ENCODE results near the gene CSMD2.

CSMD2 gene

DNA sequence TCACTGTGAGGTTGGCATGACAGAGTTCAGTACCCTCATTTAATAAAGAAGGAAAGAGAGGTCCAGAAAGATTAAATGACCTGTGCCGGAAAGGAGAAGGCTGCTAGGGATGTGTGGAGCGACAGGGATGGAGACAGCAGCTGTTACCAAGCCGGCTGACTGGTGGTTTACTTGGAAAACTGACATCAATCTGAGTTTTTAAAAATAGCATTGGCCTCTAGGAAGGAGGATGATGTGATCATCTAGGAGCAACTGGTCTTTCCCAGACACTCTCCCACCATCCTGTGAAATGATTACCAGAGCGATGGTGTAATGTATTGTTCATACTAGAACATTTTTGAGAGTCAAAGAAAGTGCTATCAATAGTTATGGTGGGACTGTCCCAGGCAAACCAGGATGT is 538.2 kb downstream of the CSMD2 start:
- ATAC-seq (replicated peaks; ENCODE audit: extremely low read depth, poor library complexity, severe bottlenecking), result no peak
- Mint-ChIP-seq H3K27ac (ENCODE audit: low read depth) (no peak overlapping the region), H3K9me3 (no peaks in the 10 kb centered on the region), H3K4me3 (no peak overlapping the region), H3K4me1 (no peaks in the 10 kb centered on the region), H3K36me3 (ENCODE audit: insufficient read depth) (no peaks in the 10 kb centered on the region), H3K27me3 (peaks cover 48% of the 10 kb centered on the region)
- no peak for DNase-seq (ENCODE audit: low spot score in 2 of 2)

DNA sequence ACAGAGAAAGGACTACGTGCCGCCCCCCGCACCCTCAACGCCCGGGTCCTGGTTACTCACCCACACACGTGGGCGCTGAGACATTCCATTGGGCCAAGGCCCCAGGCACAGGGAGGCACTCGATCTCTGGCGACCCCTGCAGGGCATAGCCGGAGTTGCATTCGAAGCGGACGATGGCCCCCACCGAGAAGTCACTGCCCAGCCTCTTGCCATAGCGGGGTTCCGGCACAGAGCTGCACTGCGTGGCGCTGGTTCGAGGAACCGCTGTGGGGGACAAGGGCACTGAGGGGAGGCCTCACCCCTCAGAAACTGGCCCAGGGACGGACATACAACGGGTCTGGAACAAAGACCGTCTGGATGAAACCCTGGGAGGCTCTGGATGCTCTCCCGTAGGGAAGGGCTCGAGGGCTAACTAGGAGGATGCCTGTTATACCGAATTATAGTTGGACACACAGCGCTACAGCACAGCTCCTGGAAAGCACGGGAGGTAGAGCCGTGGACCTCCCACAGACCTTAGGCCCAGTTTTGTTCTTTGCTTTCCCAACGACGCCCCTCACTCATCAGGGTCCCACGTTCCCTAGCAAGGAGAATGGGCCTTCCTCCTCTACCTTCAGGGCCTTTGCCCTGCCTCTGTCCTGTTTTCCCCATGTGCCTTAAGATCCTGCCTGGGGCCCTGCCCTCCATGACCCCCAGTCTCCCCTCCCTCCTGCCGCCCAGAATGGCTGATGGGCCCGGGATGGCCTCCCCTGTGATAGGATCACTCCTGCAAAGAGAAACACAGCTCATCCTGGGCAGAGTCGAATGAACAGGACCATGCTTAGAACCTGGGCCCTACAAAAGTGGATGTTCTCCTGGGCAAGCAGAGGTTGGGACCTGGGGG is 539.8 kb downstream of the CSMD2 start:
- H3K9me3 Mint-ChIP-seq, result no peaks in the 10 kb centered on the region
- DNase-seq (ENCODE audit: low spot score in 2 of 2) (no peak), ATAC-seq (replicated peaks; ENCODE audit: extremely low read depth, poor library complexity, severe bottlenecking) (no peak)
- H3K36me3 Mint-ChIP-seq (ENCODE audit: insufficient read depth), result no peaks in the 10 kb centered on the region
- no peak overlapping the region for H3K4me3 Mint-ChIP-seq
- no peak overlapping the region for H3K27ac Mint-ChIP-seq (ENCODE audit: low read depth)
- H3K4me1 Mint-ChIP-seq, result no peaks in the 10 kb centered on the region
- H3K27me3 Mint-ChIP-seq, result peaks cover 41% of the 10 kb centered on the region

DNA sequence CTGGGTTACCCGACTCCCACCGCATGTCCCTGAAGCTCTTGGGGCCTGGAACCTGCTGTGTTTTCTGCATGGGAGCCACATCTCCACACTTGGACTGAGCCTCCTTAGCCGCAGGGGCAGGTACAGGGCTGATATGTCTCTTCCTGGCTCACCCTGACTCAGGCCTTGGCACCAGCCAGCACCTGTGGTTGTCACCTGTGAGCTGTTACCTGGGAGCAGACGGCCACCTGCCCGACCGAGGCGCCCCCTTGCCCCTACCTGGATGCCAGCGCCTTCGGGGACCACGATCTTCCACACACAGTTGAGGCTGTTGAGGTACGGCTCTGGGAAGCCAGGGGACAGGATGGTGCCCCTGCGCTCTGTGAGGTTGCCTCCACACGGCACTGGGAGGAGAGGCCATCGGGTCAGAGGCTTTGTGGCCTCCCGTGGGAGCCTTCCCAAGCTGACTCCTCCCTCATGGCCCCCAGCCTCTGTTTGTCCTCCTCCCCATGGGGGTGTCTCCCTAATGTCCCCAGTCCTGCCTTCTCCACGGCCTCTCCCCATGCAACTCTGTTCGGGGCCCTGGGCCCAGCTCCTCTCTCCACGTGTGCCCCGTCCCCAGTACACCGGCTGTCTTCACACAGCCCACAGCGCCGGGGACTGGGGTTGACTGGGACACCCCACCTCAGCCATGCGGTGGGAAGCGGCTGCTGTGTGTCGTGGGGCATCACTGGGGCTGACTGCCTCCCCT is 540.6 kb downstream of the CSMD2 start:
- H3K27me3 Mint-ChIP-seq, result peaks cover 41% of the 10 kb centered on the region
- no peak for DNase-seq (ENCODE audit: low spot score in 2 of 2)
- H3K4me1 Mint-ChIP-seq, result no peaks in the 10 kb centered on the region
- H3K36me3 Mint-ChIP-seq (ENCODE audit: insufficient read depth), result no peaks in the 10 kb centered on the region
- no peak overlapping the region for H3K27ac Mint-ChIP-seq (ENCODE audit: low read depth)
- H3K9me3 Mint-ChIP-seq, result no peaks in the 10 kb centered on the region
- ATAC-seq (replicated peaks; ENCODE audit: extremely low read depth, poor library complexity, severe bottlenecking), result no peak
- H3K4me3 Mint-ChIP-seq, result no peak overlapping the region

DNA sequence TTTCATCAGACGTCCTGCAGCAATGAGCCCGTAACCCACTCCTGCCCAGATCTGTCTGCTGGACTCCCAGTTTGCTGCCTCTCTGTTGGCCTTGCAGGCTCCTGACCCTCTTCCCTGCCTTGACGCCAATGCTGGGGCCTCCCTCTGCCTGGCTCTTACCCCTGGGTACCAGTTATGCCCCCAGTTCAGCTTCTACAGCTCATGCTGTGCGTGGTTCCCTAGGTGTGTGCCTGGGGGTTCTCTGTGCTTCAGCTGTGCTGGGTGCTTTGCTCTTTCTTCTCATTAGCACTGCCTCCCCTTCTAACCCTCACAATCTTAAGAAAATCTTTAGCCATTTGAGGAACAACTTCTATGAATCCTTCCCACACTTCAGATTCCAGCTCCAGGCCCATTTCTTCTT is 541.2 kb downstream of the CSMD2 start:
- no peaks in the 10 kb centered on the region for H3K4me1 Mint-ChIP-seq
- no peak for ATAC-seq (replicated peaks; ENCODE audit: extremely low read depth, poor library complexity, severe bottlenecking)
- H3K4me3 Mint-ChIP-seq, result no peak overlapping the region
- no peaks in the 10 kb centered on the region for H3K36me3 Mint-ChIP-seq (ENCODE audit: insufficient read depth)
- DNase-seq (ENCODE audit: low spot score in 2 of 2), result no peak
- H3K27me3 Mint-ChIP-seq, result peaks cover 47% of the 10 kb centered on the region
- no peak overlapping the region for H3K27ac Mint-ChIP-seq (ENCODE audit: low read depth)
- H3K9me3 Mint-ChIP-seq, result no peaks in the 10 kb centered on the region

- DNase-seq (ENCODE audit: low spot score in 2 of 2), result no peak
- Mint-ChIP-seq H3K27me3 (peaks cover 49% of the 10 kb centered on the region), H3K9me3 (no peaks in the 10 kb centered on the region), H3K4me1 (no peaks in the 10 kb centered on the region), H3K4me3 (no peak overlapping the region), H3K27ac (ENCODE audit: low read depth) (no peak overlapping the region), H3K36me3 (ENCODE audit: insufficient read depth) (no peaks in the 10 kb centered on the region)
- no peak for ATAC-seq (replicated peaks; ENCODE audit: extremely low read depth, poor library complexity, severe bottlenecking)
Observed at GRCh38 chr1:33622757-33623156, 542.3 kb downstream of the CSMD2 start.

- Mint-ChIP-seq H3K36me3 (ENCODE audit: insufficient read depth) (peaks cover 2% of the 10 kb centered on the region), H3K4me3 (no peak overlapping the region), H3K27ac (ENCODE audit: low read depth) (no peak overlapping the region), H3K27me3 (peaks cover 73% of the 10 kb centered on the region), H3K9me3 (no peaks in the 10 kb centered on the region), H3K4me1 (no peaks in the 10 kb centered on the region)
- ATAC-seq (replicated peaks; ENCODE audit: extremely low read depth, poor library complexity, severe bottlenecking), result no peak
- no peak for DNase-seq (ENCODE audit: low spot score in 2 of 2)
Observed at GRCh38 chr1:33618636-33619035, 546.4 kb downstream of the CSMD2 start.

DNA sequence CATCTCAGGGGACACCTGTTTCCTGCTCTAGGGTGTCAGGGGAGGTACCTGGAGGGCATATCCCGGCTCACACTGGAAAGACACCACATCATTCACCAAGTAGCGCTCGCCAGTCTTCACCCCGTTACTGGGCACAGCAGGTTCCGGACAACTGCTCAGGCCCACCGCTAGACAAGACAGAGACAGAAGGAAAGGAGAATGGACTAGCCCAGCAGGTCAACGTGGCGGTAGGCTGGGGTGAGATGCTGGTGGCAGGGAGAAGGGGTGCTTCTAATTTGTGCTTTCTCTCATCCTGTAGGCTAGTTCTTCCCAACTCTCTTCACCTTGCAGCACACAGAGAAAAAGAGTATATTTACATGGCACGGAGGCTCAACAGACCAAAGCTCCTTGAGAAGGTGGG is 547.6 kb downstream of the CSMD2 start:
- peaks cover 83% of the 10 kb centered on the region for H3K27me3 Mint-ChIP-seq
- ATAC-seq (replicated peaks; ENCODE audit: extremely low read depth, poor library complexity, severe bottlenecking) (no peak), DNase-seq (ENCODE audit: low spot score in 2 of 2) (no peak)
- H3K4me1 Mint-ChIP-seq, result no peaks in the 10 kb centered on the region
- H3K9me3 Mint-ChIP-seq, result no peaks in the 10 kb centered on the region
- H3K4me3 Mint-ChIP-seq, result no peak overlapping the region
- H3K36me3 Mint-ChIP-seq (ENCODE audit: insufficient read depth), result peaks cover 2% of the 10 kb centered on the region
- no peak overlapping the region for H3K27ac Mint-ChIP-seq (ENCODE audit: low read depth)

DNA sequence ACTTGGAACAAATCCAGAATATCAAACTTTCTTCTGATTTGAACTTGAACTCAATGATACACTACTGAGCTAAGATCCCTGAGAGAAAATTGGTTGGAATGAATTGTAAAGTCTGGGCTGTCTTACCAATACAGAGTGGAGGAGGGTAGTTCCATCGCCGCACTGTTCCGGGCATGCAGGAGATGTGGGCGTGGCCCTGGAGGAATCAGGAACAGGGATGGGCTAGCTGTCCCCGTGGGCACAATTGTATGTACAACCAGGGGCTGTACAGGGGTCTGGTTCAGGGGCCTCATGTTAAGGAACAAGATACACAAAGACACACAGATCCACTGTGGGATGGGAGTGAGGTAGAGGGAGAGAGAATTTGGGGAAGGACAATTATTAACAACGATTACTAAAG is 548.2 kb downstream of the CSMD2 start:
- Mint-ChIP-seq H3K36me3 (ENCODE audit: insufficient read depth) (peaks cover 2% of the 10 kb centered on the region), H3K4me1 (no peaks in the 10 kb centered on the region), H3K9me3 (no peaks in the 10 kb centered on the region), H3K27ac (ENCODE audit: low read depth) (no peak overlapping the region), H3K27me3 (peaks cover 83% of the 10 kb centered on the region), H3K4me3 (no peak overlapping the region)
- DNase-seq (ENCODE audit: low spot score in 2 of 2), result no peak
- no peak for ATAC-seq (replicated peaks; ENCODE audit: extremely low read depth, poor library complexity, severe bottlenecking)

- ATAC-seq (replicated peaks; ENCODE audit: extremely low read depth, poor library complexity, severe bottlenecking), result no peak
- Mint-ChIP-seq H3K4me1 (no peaks in the 10 kb centered on the region), H3K9me3 (no peaks in the 10 kb centered on the region)
Observed at GRCh38 chr1:33615546-33615945, 549.5 kb downstream of the CSMD2 start.

DNA sequence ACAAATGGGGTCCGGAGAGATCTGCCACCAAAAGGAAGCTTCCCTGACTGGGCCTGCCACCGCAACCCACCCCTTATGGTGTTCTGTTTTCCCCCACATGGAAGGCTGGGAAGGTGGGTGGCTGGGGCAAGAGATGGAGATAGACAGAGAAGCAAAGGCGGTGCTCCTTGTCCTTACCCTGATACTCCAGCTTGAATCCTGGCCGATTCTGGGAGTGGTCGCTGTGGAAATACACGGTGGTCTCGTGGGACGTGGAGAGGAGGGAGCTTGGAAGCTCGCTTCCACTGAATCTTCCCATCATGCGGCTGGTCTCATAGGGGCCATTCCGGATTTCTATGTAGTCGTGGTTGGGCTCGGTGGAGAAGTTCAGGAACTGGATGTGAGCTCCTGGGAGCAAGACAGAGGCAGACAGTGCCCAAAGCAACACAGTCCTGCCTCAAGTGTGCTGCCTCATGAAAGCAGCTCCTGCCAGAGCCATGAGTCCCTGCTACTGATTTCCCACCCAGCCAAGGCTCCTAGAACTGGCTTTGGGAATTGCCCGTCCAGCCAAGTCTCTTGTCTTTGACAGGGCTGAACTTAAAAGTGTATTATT is 554.1 kb downstream of the CSMD2 start:
- no peaks in the 10 kb centered on the region for H3K4me1 Mint-ChIP-seq
- no peak for ATAC-seq (replicated peaks; ENCODE audit: extremely low read depth, poor library complexity, severe bottlenecking)
- H3K4me3 Mint-ChIP-seq, result no peak overlapping the region
- no peak for DNase-seq (ENCODE audit: low spot score in 2 of 2)
- no peaks in the 10 kb centered on the region for H3K9me3 Mint-ChIP-seq
- peaks cover 35% of the 10 kb centered on the region for H3K27me3 Mint-ChIP-seq
- H3K27ac Mint-ChIP-seq (ENCODE audit: low read depth), result no peak overlapping the region
- H3K36me3 Mint-ChIP-seq (ENCODE audit: insufficient read depth), result no peaks in the 10 kb centered on the region

More at GRCh38 chr1:33615546-33615945, 549.5 kb downstream of the CSMD2 start:
- no peak for DNase-seq (ENCODE audit: low spot score in 2 of 2)
- no peak overlapping the region for H3K27ac Mint-ChIP-seq (ENCODE audit: low read depth)
- H3K4me3 Mint-ChIP-seq, result no peak overlapping the region
- peaks cover 78% of the 10 kb centered on the region for H3K27me3 Mint-ChIP-seq
- peaks cover 2% of the 10 kb centered on the region for H3K36me3 Mint-ChIP-seq (ENCODE audit: insufficient read depth)

- Mint-ChIP-seq H3K9me3 (no peaks in the 10 kb centered on the region), H3K36me3 (ENCODE audit: insufficient read depth) (no peaks in the 10 kb centered on the region), H3K4me3 (no peak overlapping the region), H3K27ac (ENCODE audit: low read depth) (no peak overlapping the region), H3K27me3 (peaks cover 35% of the 10 kb centered on the region), H3K4me1 (no peaks in the 10 kb centered on the region)
- DNase-seq (ENCODE audit: low spot score in 2 of 2) (no peak), ATAC-seq (replicated peaks; ENCODE audit: extremely low read depth, poor library complexity, severe bottlenecking) (no peak)
Observed at GRCh38 chr1:33610391-33610790, 554.6 kb downstream of the CSMD2 start.

- H3K4me1 Mint-ChIP-seq, result no peaks in the 10 kb centered on the region
- H3K27me3 Mint-ChIP-seq, result peaks cover 35% of the 10 kb centered on the region
- no peaks in the 10 kb centered on the region for H3K9me3 Mint-ChIP-seq
Observed at GRCh38 chr1:33609739-33610138, 555.3 kb downstream of the CSMD2 start.

More at GRCh38 chr1:33609739-33610138, 555.3 kb downstream of the CSMD2 start:
- ATAC-seq (replicated peaks; ENCODE audit: extremely low read depth, poor library complexity, severe bottlenecking), result no peak
- Mint-ChIP-seq H3K4me3 (no peak overlapping the region), H3K27ac (ENCODE audit: low read depth) (no peak overlapping the region), H3K36me3 (ENCODE audit: insufficient read depth) (no peaks in the 10 kb centered on the region)
- DNase-seq (ENCODE audit: low spot score in 2 of 2), result no peak
